WTC11 (cell line): ENCODE data around the gene NDUFS6. TPM values are rescaled to one million over a fixed set of nuclear protein-coding genes. Genes with fewer than 3 reads are reported as not detected.

Experiments used
- ATAC-seq: fragments of 200-7000 bp; cut with Tn5 transposase; 2 replicates; pipeline ENCODE4 v1.10.0; 2021; ENCODE audit warnings: mild to moderate bottlenecking, moderate library complexity
- CTCF ChIA-PET: fragments of 300-600 bp; sonication (Branson Sonifier 250); formaldehyde crosslinking; loops from one replicate; lab custom pipeline; 2021; ENCODE audit warnings: antibody characterized with exemption; lab: Charles Lee
- POLR2A ChIA-PET: fragments of 350-600 bp; sonication (Branson Sonifier 250); formaldehyde crosslinking; loops from one replicate; lab custom pipeline; 2021; ENCODE audit warnings: antibody characterized with exemption; lab: Charles Lee
- DNase-seq: peaks from one replicate; pipeline ENCODE4 v3.0.0; 2021; ENCODE audit warnings: low spot score
- H3K27ac Mint-ChIP-seq: 2 replicates; pipeline ENCODE4 v1.8.0; 2021; ENCODE audit warnings: mixed read lengths
- H3K27me3 Mint-ChIP-seq: 2 replicates; pipeline ENCODE4 v1.8.0; 2021; ENCODE audit warnings: low read depth, mild to moderate bottlenecking, moderate library complexity, mixed read lengths
- H3K36me3 Mint-ChIP-seq: 2 replicates; pipeline ENCODE4 v1.8.0; 2021; ENCODE audit warnings: mixed read lengths
- H3K4me1 Mint-ChIP-seq: 2 replicates; pipeline ENCODE4 v1.8.0; 2022; ENCODE audit warnings: mixed read lengths
- H3K4me3 Mint-ChIP-seq: 2 replicates; pipeline ENCODE4 v1.8.0; 2021; ENCODE audit warnings: mild to moderate bottlenecking, moderate library complexity, mixed read lengths
- H3K9me3 Mint-ChIP-seq: 2 replicates; pipeline ENCODE4 v1.8.0; 2021; ENCODE audit warnings: mixed read lengths
- AFF4 ChIP-seq: sonication (generic); formaldehyde crosslinking; IDR thresholded peaks from 2 replicates; pipeline ENCODE4 v1.8.1; 2023; ENCODE audit warnings: mild to moderate bottlenecking, missing genetic modification reagents, borderline replicate concordance
- AR ChIP-seq: fragments of 250-450 bp; sonication (Bioruptor Pico); IDR thresholded peaks from 2 replicates; pipeline ENCODE4 v1.9.0; 2021; ENCODE audit warnings: mild to moderate bottlenecking
- ARID4B ChIP-seq: sonication (generic); formaldehyde crosslinking; IDR thresholded peaks from 2 replicates; pipeline ENCODE4 v1.8.0; 2023; ENCODE audit warnings: missing genetic modification reagents, mild to moderate bottlenecking, borderline replicate concordance
- ATF1 ChIP-seq: sonication (generic); formaldehyde crosslinking; IDR thresholded peaks from 2 replicates; pipeline ENCODE4 v1.8.1; 2023; ENCODE audit warnings: mild to moderate bottlenecking, moderate library complexity, missing genetic modification reagents
- ATF3 ChIP-seq: sonication (generic); formaldehyde crosslinking; conservative IDR thresholded peaks from 2 replicates; pipeline ENCODE4 v1.8.1; 2022; ENCODE audit warnings: mild to moderate bottlenecking, missing genetic modification reagents
- CTCF ChIP-seq: fragments of 200-600 bp; IDR thresholded peaks from 2 replicates; pipeline ENCODE4 v1.8.0; 2022; ENCODE audit warnings: antibody characterized with exemption
- E2F4 ChIP-seq: sonication (generic); formaldehyde crosslinking; IDR thresholded peaks from 2 replicates; pipeline ENCODE4 v1.8.1; 2022; ENCODE audit warnings: low read depth, mild to moderate bottlenecking, moderate library complexity, missing genetic modification reagents, borderline replicate concordance
- E2F5 ChIP-seq: sonication (generic); formaldehyde crosslinking; IDR thresholded peaks from 2 replicates; pipeline ENCODE4 v1.8.1; 2022; ENCODE audit warnings: mild to moderate bottlenecking, moderate library complexity, missing genetic modification reagents
- GTF2I ChIP-seq: fragments of 250-450 bp; sonication (Bioruptor Pico); conservative IDR thresholded peaks from 2 replicates; pipeline ENCODE4 v1.4.0; 2021; ENCODE audit warnings: mild to moderate bottlenecking
- HMGA2 ChIP-seq: fragments of 250-450 bp; sonication (Bioruptor Pico); IDR thresholded peaks from 2 replicates; pipeline ENCODE4 v1.4.0; 2021; ENCODE audit warnings: mild to moderate bottlenecking, moderate library complexity
- MAX ChIP-seq: sonication (generic); formaldehyde crosslinking; IDR thresholded peaks from 2 replicates; pipeline ENCODE4 v1.8.0; 2022; ENCODE audit warnings: mild to moderate bottlenecking, missing genetic modification reagents
- OVOL2 ChIP-seq: fragments of 250-450 bp; sonication (Bioruptor Pico); IDR thresholded peaks from 2 replicates; pipeline ENCODE4 v1.9.0; 2021; ENCODE audit warnings: mild to moderate bottlenecking, borderline replicate concordance
- USF1 ChIP-seq: sonication (generic); formaldehyde crosslinking; IDR thresholded peaks from 2 replicates; pipeline ENCODE4 v1.8.0; 2022; ENCODE audit warnings: mild to moderate bottlenecking, missing genetic modification reagents
- ZBTB21 ChIP-seq: sonication (generic); formaldehyde crosslinking; IDR thresholded peaks from 2 replicates; pipeline ENCODE4 v1.8.1; 2023; ENCODE audit warnings: mild to moderate bottlenecking, missing genetic modification reagents, borderline replicate concordance
- ZNF121 ChIP-seq: sonication (generic); formaldehyde crosslinking; IDR thresholded peaks from 2 replicates; pipeline ENCODE4 v1.8.0; 2023; ENCODE audit warnings: missing genetic modification reagents
- total RNA-seq: library from RNA; stranded (reverse); gene quantifications from 3 replicates; pipeline ENCODE4 v1.2.3, GENCODE V29; 2021

The NDUFS6 gene
- total RNA-seq, 1 experiment from 2014 or later: 84.3 TPM

- ATAC-seq: no peak
- Mint-ChIP-seq H3K36me3 (no peaks in the 10 kb centered on the region), H3K27me3 (no peaks in the 10 kb centered on the region), H3K27ac (no peak overlapping the region), H3K4me3 (no peak overlapping the region), H3K9me3 (no peaks in the 10 kb centered on the region), H3K4me1 (peaks cover 11% of the 10 kb centered on the region)
- ChIA-PET POLR2A (no interaction called here), CTCF (no interaction called here)
- no peak for DNase-seq
- TF ChIP-seq MAX (no peak), CTCF (no peak), ZBTB21 (no peak), ATF1 (CRISPR knock-in tag) (no peak), ZNF121 (CRISPR knock-in tag) (no peak), USF1 (no peak), ATF3 (CRISPR knock-in tag) (no peak), E2F4 (CRISPR knock-in tag) (no peak), E2F5 (CRISPR knock-in tag) (no peak), GTF2I (CRISPR knock-in tag) (no peak), HMGA2 (CRISPR knock-in tag) (no peak), AR (CRISPR knock-in tag) (no peak), OVOL2 (CRISPR knock-in tag) (no peak)
Observed at GRCh38 chr5:1767524-1768282, 33.5 kb upstream of the NDUFS6 start.

GRCh38 chr5:1768283-1769000, 32.8 kb upstream of the NDUFS6 start:
- CTCF ChIA-PET: no interaction called here
- H3K36me3 Mint-ChIP-seq: no peaks in the 10 kb centered on the region
- DNase-seq: no peak
- peaks cover 6% of the 10 kb centered on the region for H3K4me1 Mint-ChIP-seq
- no peak overlapping the region for H3K27ac Mint-ChIP-seq
- POLR2A ChIA-PET: interaction anchor here (0.5 kb wide), 1 partner anchor 372 kb away, joined by 4 read pairs; no protein-coding TSS in a partner anchor
- ATAC-seq: no peak
- H3K4me3 Mint-ChIP-seq: no peak overlapping the region
- no peaks in the 10 kb centered on the region for H3K9me3 Mint-ChIP-seq
- H3K27me3 Mint-ChIP-seq: no peaks in the 10 kb centered on the region
- TF ChIP-seq AFF4 (CRISPR knock-in tag): no peak
- no peak for TF ChIP-seq ARID4B (CRISPR knock-in tag)
